ENCODE data around the gene INPPL1. TPM values are rescaled to one million over a fixed set of nuclear protein-coding genes. Genes with fewer than 3 reads are reported as not detected.

The INPPL1 gene
- total and polyA plus RNA-seq, 2 donors (not counting 3 experiments of a cell fraction or from before 2014, with no cell fraction given) = 125 to 184 TPM

- Histone ChIP-seq H2AFZ (ENCODE audit: low read depth, low read length) (no peak overlapping the region), H3K4me2 (ENCODE audit: insufficient read depth, low read length) (no peak overlapping the region), H3K36me3 (ENCODE audit: control insufficient read depth in 2 of 2, extremely low read depth in 1 of 2, insufficient read depth in 2 of 2, low read length in 2 of 2) (peaks cover 12 to 84% of the 10 kb centered on the region in 2 experiments), H3K79me2 (ENCODE audit: control insufficient read depth, insufficient read depth, low read length) (peaks cover 5% of the 10 kb centered on the region), H3K27me3 (ENCODE audit: control insufficient read depth in 2 of 2, insufficient read depth in 2 of 2, low read length in 2 of 2) (no peaks in the 10 kb centered on the region), H3K4me1 (ENCODE audit: control insufficient read depth, extremely low read depth, insufficient read depth, low read length) (no peaks in the 10 kb centered on the region), H3K27ac (ENCODE audit: insufficient read depth, low read depth, low read length) (no peak overlapping the region), H3K9me3 (replicated peaks; ENCODE audit: control insufficient read depth, insufficient read depth, low read length) (no peaks in the 10 kb centered on the region), H3K9me1 (replicated peaks; ENCODE audit: control insufficient read depth, extremely low read depth, insufficient read depth, low read length) (no peaks in the 10 kb centered on the region), H3K9ac (replicated peaks; ENCODE audit: extremely low read depth, insufficient read depth, low read length) (no peak overlapping the region), H4K20me1 (replicated peaks; ENCODE audit: control insufficient read depth, extremely low read depth, insufficient read depth, low read length) (no peaks in the 10 kb centered on the region), H3K4me3 (replicated peaks in 1 of 3; ENCODE audit: insufficient read depth in 1 of 3, low read depth in 1 of 3, low read length in 3 of 3) (no peak overlapping the region)
- intact Hi-C loops (cut with micrococcal nuclease) = no loop called here
- no peak for FAIRE-seq
- no peak for DNase-seq (ENCODE audit: low read depth, low spot score)
- CTCF ChIA-PET = no interaction called here
- POLR2A ChIA-PET = no interaction called here
- dilution Hi-C loops (cut with MboI; ENCODE audit: extremely low pct_ligation_motif_present, low sequenced_read_pairs) = no loop called here
- no peak for TF ChIP-seq CTCF (IDR thresholded peaks at IDR 0.05; ENCODE audit: extremely low read depth in 1 of 2, insufficient read depth in 1 of 2, low read depth in 1 of 2, low read length in 2 of 2)
- no peak for TF ChIP-seq FOS (IDR thresholded peaks at IDR 0.05; ENCODE audit: borderline replicate concordance, insufficient read depth, low read length)
- no peak for TF ChIP-seq MYC (IDR thresholded peaks at IDR 0.05; ENCODE audit: low read depth, low read length)
- no peak for TF ChIP-seq JUN (IDR thresholded peaks at IDR 0.05; ENCODE audit: borderline replicate concordance, insufficient read depth, insufficient read length, low read depth)
- no peak for TF ChIP-seq POLR2A (IDR thresholded peaks at IDR 0.05; ENCODE audit: low read depth, low read length)
- no peak for TF ChIP-seq MAX (IDR thresholded peaks at IDR 0.05; ENCODE audit: insufficient read depth, insufficient read length)
- no peak for TF ChIP-seq GATA2 (IDR thresholded peaks at IDR 0.05; ENCODE audit: insufficient read depth, insufficient read length, low read depth, low read length)
- no peak for TF ChIP-seq POLR2AphosphoS5 (IDR thresholded peaks at IDR 0.05; ENCODE audit: insufficient read depth, low read depth, low read length)
- TF ChIP-seq EZH2 (IDR thresholded peaks at IDR 0.05; ENCODE audit: borderline replicate concordance, low read depth, low read length, severe bottlenecking) = no peak
- BruUV-seq (replicated peaks) = no TSS peak
Measured at GRCh38 chr11:72230764-72231365, 6.3 kb downstream of the INPPL1 start.

Measured in endothelial cell of umbilical vein (primary cell).